HG02938 (cell line): ENCODE measurements around the gene RGS3.

Source experiments
- ATAC-seq: cut with Tn5 transposase; IDR thresholded peaks from one replicate; pipeline ENCODE4 v1.9.1; 2021; ENCODE audit warnings: mild to moderate bottlenecking, moderate library complexity; ENCODE audit not compliant: unreplicated experiment

The RGS3 gene

DNA sequence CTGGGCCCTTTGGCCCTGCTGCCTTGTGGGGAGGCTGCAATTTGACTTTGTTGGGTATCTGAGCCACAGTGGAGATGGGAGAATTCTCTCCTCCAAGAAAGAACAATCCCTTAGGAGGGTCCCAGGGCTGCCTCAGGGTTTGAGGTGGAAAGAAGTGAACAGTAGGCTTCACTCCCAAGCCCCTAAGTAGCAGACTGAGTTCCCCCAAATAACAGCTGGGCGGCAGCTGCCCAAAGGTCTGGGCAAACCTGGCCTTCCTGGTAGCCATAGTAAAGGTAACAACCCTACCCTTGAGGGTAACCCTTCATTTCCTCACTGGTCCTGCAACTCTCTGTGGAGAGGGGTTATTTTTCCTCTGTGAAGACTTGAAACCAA, 746 bp downstream of the RGS3 start:
- no peak for ATAC-seq

- no peak for ATAC-seq
Observed at GRCh38 chr9:113465599-113466140, 2.1 kb downstream of the RGS3 start.

DNA sequence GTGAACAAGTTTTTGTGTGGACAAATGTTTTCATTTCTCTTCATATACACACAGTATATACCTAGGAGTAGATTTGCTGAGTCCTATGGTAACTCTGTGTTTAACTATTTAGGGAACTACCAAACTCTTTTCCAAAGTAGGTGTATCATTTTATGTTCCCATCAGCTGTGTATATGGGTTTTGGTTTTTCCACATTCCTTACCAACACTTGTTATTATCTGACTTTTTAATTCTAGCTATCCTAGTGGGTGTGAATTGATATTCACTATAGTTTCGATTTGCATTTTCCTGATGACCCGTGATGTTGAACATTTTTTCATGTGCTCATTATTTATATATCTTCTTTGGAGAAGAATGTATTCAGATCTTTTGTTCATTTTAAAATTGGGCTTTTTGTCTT, 3.7 kb downstream of the RGS3 start:
- no peak for ATAC-seq

DNA sequence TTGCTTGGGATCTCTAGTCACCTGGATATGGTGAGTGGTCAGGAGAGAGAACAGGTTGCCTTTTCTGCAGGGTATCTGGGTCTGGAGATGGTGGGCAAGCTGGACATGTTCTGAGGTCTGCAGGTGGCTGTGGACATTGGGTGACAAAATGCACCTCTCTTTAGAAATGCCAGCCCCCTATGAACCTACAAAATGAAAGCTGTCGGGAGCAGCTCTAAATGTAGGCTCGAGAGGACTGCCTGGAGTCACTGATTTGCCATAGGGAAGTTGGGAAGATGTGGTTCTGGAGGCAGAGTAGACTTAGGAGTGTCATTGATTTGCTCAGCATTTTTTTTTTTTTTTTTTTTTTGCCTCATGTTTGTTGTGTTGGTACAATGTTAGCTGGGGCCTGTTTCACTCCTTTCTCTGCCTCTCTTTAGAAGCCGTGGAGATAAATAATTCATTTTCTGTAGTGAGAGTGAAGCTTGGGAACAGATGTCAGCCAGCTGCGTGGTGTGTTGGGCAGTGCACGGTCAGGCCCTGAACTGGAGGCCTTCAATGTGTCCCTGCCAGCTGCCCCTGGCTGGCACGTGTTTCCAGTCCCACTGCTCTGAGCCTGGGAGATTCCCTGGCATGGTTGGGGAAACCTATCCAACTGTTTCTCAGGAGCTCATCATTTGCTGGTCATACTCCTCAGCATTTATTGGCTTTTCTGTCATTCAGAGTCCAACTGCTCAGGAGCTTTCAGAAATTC, 5.4 kb downstream of the RGS3 start:
- no peak for ATAC-seq

GRCh38 chr9:113471143-113471542, 7.6 kb downstream of the RGS3 start:
- no peak for ATAC-seq

GRCh38 chr9:113471566-113471965, 8.0 kb downstream of the RGS3 start:
- no peak for ATAC-seq

- ATAC-seq, result no peak
Observed at GRCh38 chr9:113472199-113472598, 8.7 kb downstream of the RGS3 start.

- ATAC-seq, result no peak
Observed at GRCh38 chr9:113474360-113475028, 11.0 kb downstream of the RGS3 start.

DNA sequence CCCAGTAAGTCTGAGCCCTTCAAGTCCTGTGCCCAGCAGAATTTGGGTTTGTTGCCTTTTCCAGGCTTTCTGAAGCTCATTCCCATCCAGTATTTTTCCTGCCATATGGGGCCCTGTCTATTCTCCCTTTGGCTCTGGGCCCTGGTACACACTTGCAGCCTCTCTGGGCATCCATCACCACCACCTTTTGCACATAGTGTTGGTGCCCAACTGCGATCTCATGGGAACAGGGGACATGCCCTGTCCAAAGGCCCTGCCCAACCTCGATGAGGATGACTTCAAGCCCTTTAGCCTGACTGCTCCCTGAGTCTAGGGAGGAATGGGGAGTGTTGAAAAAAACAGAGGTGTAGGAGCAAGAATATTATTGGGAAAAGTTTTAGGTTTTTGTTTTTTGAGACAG, 11.5 kb downstream of the RGS3 start:
- ATAC-seq, result no peak

- no peak for ATAC-seq
Observed at GRCh38 chr9:113475992-113476391, 12.5 kb downstream of the RGS3 start.

DNA sequence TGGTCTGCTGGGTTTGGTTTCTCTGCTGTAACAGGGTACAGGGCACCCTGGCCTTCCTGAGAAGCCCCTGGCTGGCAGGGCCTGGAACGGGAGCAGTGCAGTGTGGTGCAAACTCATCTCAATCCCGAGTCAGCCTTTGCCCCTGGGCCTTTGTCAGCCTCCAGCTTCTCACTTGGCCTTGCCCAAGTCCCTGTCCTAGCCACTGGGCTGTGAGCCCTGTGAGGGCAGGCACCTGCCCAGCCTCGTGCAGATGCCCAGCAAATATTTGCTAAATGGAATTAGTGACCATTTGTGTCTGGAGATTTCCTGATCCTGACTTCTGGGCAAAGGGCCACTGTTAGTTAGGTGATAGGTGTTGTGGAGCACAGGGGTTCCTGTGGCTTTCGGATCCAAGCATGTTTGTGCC, 13.0 kb downstream of the RGS3 start:
- ATAC-seq, result no peak

- ATAC-seq, result no peak
Observed at GRCh38 chr9:113477058-113477457, 13.5 kb downstream of the RGS3 start.

GRCh38 chr9:113477661-113478060, 14.1 kb downstream of the RGS3 start:
- no peak for ATAC-seq

DNA sequence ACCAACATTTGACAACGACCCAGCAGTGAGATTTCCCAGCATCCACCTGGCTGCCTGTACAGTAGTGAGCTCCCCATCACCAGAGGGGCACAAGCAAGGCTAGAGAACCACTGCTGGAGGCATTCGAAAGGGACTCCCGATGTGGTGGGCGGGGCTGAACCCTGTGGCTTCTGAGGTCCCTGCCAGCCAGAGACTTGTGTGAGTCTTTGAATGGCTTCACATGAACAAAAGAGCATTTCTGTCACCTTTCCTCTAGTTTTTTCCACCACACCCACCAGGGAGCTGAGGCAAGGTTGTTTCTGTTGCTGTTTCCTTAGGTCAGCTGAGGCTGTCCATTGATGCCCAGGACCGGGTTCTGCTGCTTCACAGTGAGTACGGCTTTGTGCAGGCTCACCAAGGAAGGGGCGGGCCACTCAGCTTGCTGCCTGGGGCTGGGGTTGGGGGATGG, 15.7 kb downstream of the RGS3 start:
- no peak for ATAC-seq

DNA sequence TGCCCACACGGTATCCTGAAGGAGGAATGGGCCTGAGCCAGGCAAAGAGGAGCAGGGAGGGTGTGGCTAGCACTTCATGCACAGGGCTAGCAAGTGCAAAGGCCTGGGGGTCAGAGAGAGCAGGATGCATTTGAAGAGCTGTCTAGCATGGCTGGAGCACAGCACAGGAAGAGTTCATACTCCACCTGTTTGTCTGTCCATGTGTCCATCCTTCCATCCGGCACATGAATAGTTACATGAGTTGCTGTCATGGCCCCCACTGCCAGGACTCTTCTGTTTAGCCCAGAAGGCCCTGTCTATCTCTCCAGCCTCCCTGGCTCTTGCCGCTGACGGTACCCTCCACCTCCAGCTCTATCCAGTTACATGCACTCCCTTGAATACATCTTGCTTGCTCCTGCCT, 17.1 kb downstream of the RGS3 start:
- ATAC-seq, result no peak

DNA sequence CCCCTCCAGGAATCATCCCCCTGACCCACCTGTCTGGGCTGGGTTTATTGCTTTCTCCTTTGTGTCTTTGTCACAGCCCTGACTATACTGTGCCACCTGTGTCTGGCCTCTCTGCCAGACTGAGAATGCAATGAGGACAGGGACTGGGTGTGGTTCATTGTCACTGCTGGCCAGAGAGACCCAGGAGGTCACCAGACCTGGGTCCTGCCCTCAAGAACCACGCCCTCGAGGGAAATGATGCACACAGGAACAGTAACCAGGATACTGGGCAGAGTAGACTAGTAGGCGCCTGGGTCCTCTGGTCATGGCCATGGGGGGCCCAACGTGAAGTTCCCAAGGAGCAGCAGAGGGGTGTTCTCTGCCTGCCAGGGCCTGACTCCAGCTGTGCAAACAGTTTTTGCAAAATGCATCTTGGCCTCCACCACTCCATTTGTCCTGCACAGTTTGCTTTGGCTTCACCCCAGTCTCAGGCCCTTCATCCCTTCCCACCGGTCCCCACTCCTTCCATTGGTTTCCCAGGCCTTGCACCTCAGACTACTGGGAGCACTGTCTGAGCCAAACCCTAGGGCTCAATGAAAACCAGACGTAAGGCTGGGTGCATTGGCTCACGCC, 17.8 kb downstream of the RGS3 start:
- no peak for ATAC-seq

DNA sequence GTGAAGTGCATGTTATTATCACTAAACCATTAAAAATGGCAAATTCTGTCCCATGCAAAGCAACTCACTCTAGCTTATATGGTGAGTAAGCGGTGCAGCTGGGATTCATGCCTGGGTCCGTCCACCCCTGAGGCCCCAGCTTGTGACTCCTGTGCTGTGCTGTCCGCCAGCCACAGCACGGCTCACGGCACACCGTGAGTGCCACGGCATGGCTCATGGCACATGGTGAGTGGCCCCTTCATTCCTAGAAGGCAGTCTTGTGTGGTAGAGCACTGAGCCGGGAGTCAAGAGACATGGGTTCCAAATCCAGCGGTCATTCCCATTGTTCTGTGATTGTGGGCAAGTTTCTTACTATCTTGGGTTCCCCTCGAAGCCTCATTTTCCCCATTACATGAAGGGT, 18.8 kb downstream of the RGS3 start:
- ATAC-seq, result no peak

GRCh38 chr9:113482991-113483675, 19.6 kb downstream of the RGS3 start:
- ATAC-seq, result no peak

DNA sequence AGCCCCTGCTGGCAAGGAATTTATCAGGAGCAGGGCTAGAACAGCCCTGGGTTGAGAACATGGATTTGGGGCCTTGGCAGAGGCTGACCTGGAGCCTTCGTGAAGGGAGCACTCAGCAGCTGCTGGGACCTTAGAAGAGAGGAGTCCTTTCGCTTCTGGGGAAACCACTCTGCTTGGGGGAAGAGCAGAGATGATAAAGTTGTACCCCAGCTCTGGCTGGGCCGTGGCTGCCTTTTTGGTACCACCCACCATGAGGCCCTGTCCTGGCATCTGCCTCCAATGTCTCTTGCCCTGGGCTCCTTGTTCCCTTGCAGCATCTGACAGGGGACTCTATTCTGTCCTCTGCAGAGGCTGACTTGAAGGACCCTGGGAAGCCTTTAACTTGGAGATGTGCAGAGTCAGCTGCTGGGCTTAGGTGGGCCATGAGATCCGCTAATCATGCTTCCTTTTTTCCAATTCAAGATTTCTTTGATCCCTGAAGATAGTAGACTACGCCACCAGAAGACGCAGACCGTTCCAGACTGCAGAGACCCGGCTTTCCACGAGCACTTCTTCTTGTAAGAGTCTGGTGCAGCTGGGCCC, 20.2 kb downstream of the RGS3 start:
- ATAC-seq, result no peak

DNA sequence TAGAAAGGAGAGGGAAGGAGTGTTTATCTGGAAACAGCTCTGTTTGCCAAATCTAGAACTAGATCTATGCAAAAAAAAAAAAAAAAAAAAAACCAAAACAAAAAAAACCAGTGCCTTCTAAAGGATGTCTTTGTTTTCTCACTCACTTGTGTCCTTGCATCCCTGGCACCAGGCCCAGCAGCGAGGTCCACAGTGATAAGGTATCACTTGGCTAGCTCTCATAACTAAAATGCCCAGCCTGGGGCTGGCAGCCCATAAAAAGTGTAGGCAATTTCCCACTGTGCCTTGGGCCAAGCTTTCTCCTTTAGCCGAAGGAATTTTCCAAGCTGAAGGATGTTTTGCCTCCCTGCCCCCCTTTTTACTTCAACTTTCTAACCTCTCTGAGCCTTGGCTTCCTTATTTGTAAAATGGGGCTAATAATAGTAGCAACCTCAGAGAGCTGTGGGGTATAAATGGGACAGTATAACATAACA, 20.8 kb downstream of the RGS3 start:
- no peak for ATAC-seq

DNA sequence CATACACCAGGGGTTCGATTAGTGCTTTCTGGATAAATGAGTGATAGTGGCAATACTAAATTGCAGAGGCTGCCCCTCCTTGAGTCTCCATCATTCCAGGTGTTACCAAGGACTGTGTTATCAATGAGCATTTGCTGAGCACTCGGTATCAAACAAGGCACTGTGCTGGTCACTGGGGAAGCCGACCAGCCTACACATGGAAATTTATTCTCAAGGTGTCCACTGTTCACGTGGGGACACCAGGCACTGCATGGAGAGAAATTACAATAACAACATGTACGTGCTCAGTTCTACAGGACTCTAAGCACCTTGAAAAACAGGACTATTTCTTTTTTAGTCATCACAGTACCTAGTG, 22.2 kb downstream of the RGS3 start:
- no peak for ATAC-seq
